GM12878 (cell line): Measurements from ENCODE around the gene GDNF. TPM values are rescaled to one million over a fixed set of nuclear protein-coding genes. Genes with fewer than 3 reads are reported as not detected.
A peak's percentile ranks its signal among the peaks of the same experiment; 100 is the strongest.

Source experiments
- ATAC-seq: fragments of 200-7000 bp; cut with Tn5 transposase; 3 replicates; pipeline ENCODE4 v1.9.1; 2020; ENCODE audit warnings: mild to moderate bottlenecking, moderate library complexity
- BruUV-seq: library from RNA; stranded (reverse); fragments of 400-500 nt; replicated peaks from 2 replicates; lab custom pipeline; 2021; lab: Mats Ljungman, UMichigan
- CTCF ChIA-PET: fragments of 300-600 bp; sonication (Branson Sonifier 250); formaldehyde crosslinking; extraction: SDS; loops from one replicate; lab custom pipeline; 2021; ENCODE audit warnings: inconsistent platforms; lab: Yijun Ruan, JAX
- POLR2A ChIA-PET: fragments of 350-600 bp; formaldehyde crosslinking; extraction: SDS; loops from one replicate; lab custom pipeline; 2021; ENCODE audit warnings: inconsistent platforms; lab: Charles Lee
- RAD21 ChIA-PET: fragments of 300-600 bp; sonication (Branson Sonifier 250); formaldehyde crosslinking; loops from one replicate; lab custom pipeline; 2023; ENCODE audit warnings: antibody characterized with exemption; ENCODE audit not compliant: unreplicated experiment; lab: Charles Lee
- SMC1A ChIA-PET: fragments of 300-600 bp; sonication (Branson Sonifier 250); formaldehyde crosslinking; loops from one replicate; lab custom pipeline; 2023; ENCODE audit not compliant: unreplicated experiment, uncharacterized antibody; lab: Charles Lee
- DNase-seq: peaks from one replicate; pipeline ENCODE4 v3.0.0-alpha.2; 2011; ENCODE audit warnings: low read depth, low spot score
- FAIRE-seq: peaks from 3 replicates; lab custom pipeline; 2011; peaks lifted over from hg19 to GRCh38; lab: Jason Lieb, UNC
- H2AFZ ChIP-seq: 2 replicates; pipeline ENCODE4 v1.6.0; 2011; ENCODE audit warnings: low read depth, low read length, control low read depth; ENCODE audit not compliant: control insufficient read depth
- H3K27ac ChIP-seq: 2 replicates; pipeline ENCODE4 v1.5.1; 2011; ENCODE audit warnings: control low read depth; ENCODE audit not compliant: control insufficient read depth, insufficient read depth
- H3K27me3 ChIP-seq, 2 experiments: replicated peaks in 1 of 2; 2 replicates each; pipeline versions ENCODE4 v1.6.0 to v1.6.1; 2011; ENCODE audit warnings: low read length in 1 of 2; ENCODE audit not compliant: control insufficient read depth in 2 of 2, insufficient read depth in 2 of 2
- H3K36me3 ChIP-seq, 2 experiments: 2 replicates each; pipeline ENCODE4 v1.5.1; 2011; ENCODE audit warnings: low read length in 1 of 2; ENCODE audit not compliant: control insufficient read depth in 2 of 2, insufficient read depth in 2 of 2
- H3K4me1 ChIP-seq: 2 replicates; pipeline ENCODE4 v1.6.1; 2011; ENCODE audit warnings: mild to moderate bottlenecking, low read length, moderate library complexity, mixed read lengths; ENCODE audit not compliant: control insufficient read depth, insufficient read depth
- H3K4me2 ChIP-seq: 2 replicates; pipeline ENCODE4 v1.6.0; 2011; ENCODE audit warnings: control low read depth; ENCODE audit not compliant: control insufficient read depth, insufficient read depth
- H3K4me3 ChIP-seq: fragments of 200-600 bp; sonication (generic); 2 replicates; pipeline ENCODE4 v1.5.1; 2016
- H3K79me2 ChIP-seq: 2 replicates; pipeline ENCODE4 v1.6.0; 2011; ENCODE audit warnings: low read length; ENCODE audit not compliant: control insufficient read depth, insufficient read depth
- H3K9ac ChIP-seq: 2 replicates; pipeline ENCODE4 v1.8.0; 2011; ENCODE audit warnings: low read length, control low read depth, mixed read lengths; ENCODE audit not compliant: control insufficient read depth, insufficient read depth
- H3K9me3 ChIP-seq: replicated peaks from 3 replicates; pipeline ENCODE4 v1.5.1; 2011; ENCODE audit warnings: mild to moderate bottlenecking, low read length; ENCODE audit not compliant: control insufficient read depth, insufficient read depth
- H4K20me1 ChIP-seq: 2 replicates; pipeline ENCODE4 v1.6.0; 2011; ENCODE audit not compliant: control insufficient read depth, insufficient read depth
- ATF2 ChIP-seq: IDR thresholded peaks from 2 replicates; pipeline ENCODE4 v1.6.1; 2012; ENCODE audit warnings: low read length, inconsistent platforms
- BCL11A ChIP-seq: IDR thresholded peaks from 2 replicates; pipeline ENCODE4 v1.6.1; 2011; ENCODE audit warnings: low read depth, low read length
- BCL3 ChIP-seq: IDR thresholded peaks from 2 replicates; pipeline ENCODE4 v1.6.1; 2011; ENCODE audit warnings: borderline replicate concordance, low read depth, mild to moderate bottlenecking, moderate library complexity, low read length; ENCODE audit not compliant: insufficient read depth, poor library complexity, severe bottlenecking
- EGR1 ChIP-seq, 2 experiments: IDR thresholded peaks; 1 replicate in 1 of 2; 2 replicates in 1 of 2; pipeline ENCODE4 v1.6.1; 2011 to 2012; ENCODE audit warnings: low read depth in 2 of 2, low read length in 2 of 2, borderline replicate concordance in 1 of 2, mild to moderate bottlenecking in 1 of 2, moderate library complexity in 1 of 2
- FOXK2 ChIP-seq: fragments of 450-650 bp; IDR thresholded peaks from 2 replicates; pipeline ENCODE4 v1.6.1; 2017; ENCODE audit warnings: mild to moderate bottlenecking, moderate library complexity
- LARP7 ChIP-seq: fragments of 450-650 bp; IDR thresholded peaks from 2 replicates; pipeline ENCODE4 v1.6.1; 2017; ENCODE audit warnings: mild to moderate bottlenecking
- MTA2 ChIP-seq: fragments of 450-650 bp; IDR thresholded peaks from 2 replicates; pipeline ENCODE4 v1.6.1; 2016; ENCODE audit warnings: low read depth, mild to moderate bottlenecking, moderate library complexity
- MTA3 ChIP-seq: IDR thresholded peaks from 2 replicates; pipeline ENCODE4 v1.6.1; 2012; ENCODE audit warnings: low read length, inconsistent platforms, borderline replicate concordance
- RAD51 ChIP-seq: fragments of 450-650 bp; IDR thresholded peaks from 2 replicates; pipeline ENCODE4 v1.6.1; 2016; ENCODE audit warnings: moderate library complexity, mild to moderate bottlenecking, inconsistent platforms
- RELB ChIP-seq: fragments of 450-650 bp; IDR thresholded peaks from 2 replicates; pipeline ENCODE4 v1.6.1; 2017; ENCODE audit warnings: low read depth, mild to moderate bottlenecking, moderate library complexity
- SP1 ChIP-seq: IDR thresholded peaks from one replicate; pipeline ENCODE4 v1.6.1; 2011; ENCODE audit warnings: low read depth, low read length
- SREBF1 ChIP-seq: IDR thresholded peaks from 2 replicates; pipeline ENCODE4 v1.6.1; 2012; ENCODE audit warnings: mild to moderate bottlenecking, low read length
- STAT1 ChIP-seq: fragments of 450-650 bp; conservative IDR thresholded peaks from 2 replicates; pipeline ENCODE4 v1.6.1; 2014; ENCODE audit warnings: antibody characterized with exemption, mild to moderate bottlenecking
- SUPT20H ChIP-seq: IDR thresholded peaks from 2 replicates; pipeline ENCODE4 v1.6.1; 2011; ENCODE audit warnings: low read depth, mild to moderate bottlenecking, low read length, moderate library complexity, borderline replicate concordance; ENCODE audit not compliant: control insufficient read depth
- TBL1XR1 ChIP-seq: IDR thresholded peaks from 2 replicates; pipeline ENCODE4 v1.6.1; 2012; ENCODE audit warnings: low read depth, low read length, improper control_type of control experiment
- WRNIP1 ChIP-seq: IDR thresholded peaks from 2 replicates; pipeline ENCODE4 v1.6.1; 2011; ENCODE audit warnings: low read depth, low read length, improper control_type of control experiment, borderline replicate concordance
- ZNF592 ChIP-seq: fragments of 450-650 bp; IDR thresholded peaks from 2 replicates; pipeline ENCODE4 v1.6.1; 2017; ENCODE audit warnings: mild to moderate bottlenecking, moderate library complexity
- ZZZ3 ChIP-seq: IDR thresholded peaks from 2 replicates; pipeline ENCODE4 v1.6.1; 2011; ENCODE audit warnings: low read depth; ENCODE audit not compliant: control insufficient read depth, insufficient read length
- WGBS: methylation state at CpG from one replicate; pipeline ENCODE4 v1.1.6; 2016; ENCODE audit warnings: low lambda C conversion rate; ENCODE audit not compliant: insufficient replicate concordance, insufficient coverage; ENCODE audit errors: missing lambda C conversion rate; 5-methylcytosine and 5-hydroxymethylcytosine counted together
- in situ Hi-C: fragments of 300-500 bp; cut with MboI; formaldehyde crosslinking; loops from 9 replicates; pipeline ENCODE4 v1.14.3; 2018; ENCODE audit warnings: mixed read lengths
- intact Hi-C: fragments of 100-400 bp; cut with micrococcal nuclease; formaldehyde crosslinking; loops from one replicate; pipeline ENCODE4 v1.14.2; 2022; ENCODE audit not compliant: unreplicated experiment
- polyA plus RNA-seq, 11 experiments: library from polyadenylated mRNA; depleted of rRNA in 4 of 11; unstranded in 6 of 11; stranded (reverse) in 5 of 11; fragments of >200 nt; fragmentation: Nextera tagmentation in 4 of 11; fragmentation: Illumina TruSeq in 1 of 11; extraction: Ambion mirVana in 4 of 11; extraction: Trizol in 1 of 11; gene quantifications; 1 replicate in 1 of 11; 2 replicates in 10 of 11; pipeline versions ENCODE4 v1.2.1 to v1.2.3, GENCODE V29; 2011 to 2016; ENCODE audit warnings: inconsistent platforms in 2 of 11, missing spikeins in 2 of 11, low read depth in 1 of 11
- total RNA-seq, 4 experiments: library from RNA; depleted of rRNA in 3 of 4; stranded (reverse); fragments of >200 nt in 3 of 4; fragmentation: Illumina TruSeq in 1 of 4; extraction: Trizol in 1 of 4; gene quantifications; 2 replicates each; pipeline versions ENCODE4 v1.2.1 to v1.2.3, GENCODE V29; 2013 to 2021

GDNF gene
- total and polyA plus RNA-seq, 10 of the 15 experiments (the other 5 are each of a cell fraction or from before 2014, with no cell fraction given) = not detected

- ChIA-PET RAD21 (no interaction called here), CTCF (no interaction called here), POLR2A (no interaction called here), SMC1A (no interaction called here)
- no peak for FAIRE-seq
- no peaks in the 10 kb centered on the region for H3K27me3 ChIP-seq
- no peak overlapping the region for H3K27ac ChIP-seq
- no peaks in the 10 kb centered on the region; the same call in 2 of the 3 replicates for H3K9me3 ChIP-seq
- H2AFZ ChIP-seq = no peak overlapping the region
- H3K4me2 ChIP-seq = no peak overlapping the region
- DNase-seq = no peak
- no peak overlapping the region for H3K4me3 ChIP-seq
- no peaks in the 10 kb centered on the region for H3K36me3 ChIP-seq
- H3K4me1 ChIP-seq = peaks cover 4% of the 10 kb centered on the region
- WGBS = 17% methylated on average over 11 of the region's 11 CpGs
- in situ Hi-C loops (no loop called here), intact Hi-C loops (no loop called here)
- H3K79me2 ChIP-seq = no peaks in the 10 kb centered on the region
- no peaks in the 10 kb centered on the region for H4K20me1 ChIP-seq
- no peak overlapping the region for H3K9ac ChIP-seq
- ATAC-seq = peak; percentile 65
- no TSS peak for BruUV-seq
- TF ChIP-seq SREBF1 (no peak), TBL1XR1 (no peak), EGR1 (IDR thresholded peaks at IDR 0.05; ENCODE audit: borderline replicate concordance in 1 of 2, low read depth in 2 of 2, low read length in 2 of 2) (no peak), STAT1 (no peak), RELB (peak; percentile 45), FOXK2 (no peak), LARP7 (no peak), BCL11A (0 out of 2 replicates have a peak, but pooled peaks have one; percentile 35), ZNF592 (no peak), SUPT20H (no peak), WRNIP1 (no peak), MTA2 (no peak), RAD51 (no peak), ZZZ3 (no peak), MTA3 (no peak), BCL3 (peak; percentile 45), ATF2 (no peak), SP1 (no peak)
Observed at GRCh38 chr5:37814699-37815098, 25.1 kb downstream of the GDNF start.
